Gastroesophageal sphincter (tissue), 3 donors: Measurements from ENCODE around the gene MYADML2.

ENCODE experiments used
- CTCF ChIP-seq, 4 experiments: fragments of 200-600 bp in 2 of 4; fragments of 450-650 bp in 2 of 4; sonication (generic) in 1 of 4; IDR thresholded peaks; one replicate each; pipeline ENCODE4 v1.5.1; 2017 to 2019; ENCODE audit warnings: antibody characterized with exemption in 4 of 4, mild to moderate bottlenecking in 2 of 4, moderate library complexity in 2 of 4
- EP300 ChIP-seq: sonication (generic); formaldehyde crosslinking; IDR thresholded peaks from one replicate; pipeline ENCODE4 v1.6.1; 2017; ENCODE audit warnings: antibody characterized with exemption, mild to moderate bottlenecking
- POLR2A ChIP-seq, 2 donors: fragments of 450-650 bp; IDR thresholded peaks; one replicate each; pipeline ENCODE4 v1.6.1; 2017; ENCODE audit warnings: antibody characterized with exemption in 2 of 2, mild to moderate bottlenecking in 2 of 2, moderate library complexity in 1 of 2
- POLR2AphosphoS5 ChIP-seq: sonication (generic); formaldehyde crosslinking; IDR thresholded peaks from one replicate; pipeline ENCODE4 v1.6.1; 2017; ENCODE audit warnings: antibody characterized with exemption

- TF ChIP-seq CTCF (IDR thresholded peaks at IDR 0.05) (no peak), POLR2A (IDR thresholded peaks at IDR 0.05) (no peak), EP300 (no peak), POLR2AphosphoS5 (no peak)
Observed at GRCh38 chr17:81980122-81980521, 33.1 kb upstream of the MYADML2 start.
